Inflammatory macrophage treated with lipopolysaccharide for 1 hour (primary cell): ENCODE measurements around the gene EHBP1.
"Not testable (repeated sequence)": the region's sequence is repeated elsewhere in the genome, so short reads cannot be mapped to it uniquely, and the experiment has no call there.

Experiments used
- DNase-seq, 2 donors: peaks; one replicate each; pipeline ENCODE4 v3.0.0-alpha.2; 2020 to 2022

Gene EHBP1

GRCh38 chr2:62705859-62706720 is 577 bp downstream of the EHBP1 start:
- DNase-seq, result peak; percentile 37

GRCh38 chr2:62706721-62707521 is 1.4 kb downstream of the EHBP1 start:
- DNase-seq, result no peak

- no peak for DNase-seq
Observed at GRCh38 chr2:62708751-62709150, 3.2 kb downstream of the EHBP1 start.

- no peak for DNase-seq
Observed at GRCh38 chr2:62711832-62712494, 6.5 kb downstream of the EHBP1 start.

GRCh38 chr2:62713196-62713595 is 7.7 kb downstream of the EHBP1 start:
- not testable (repeated sequence) for DNase-seq

- no peak for DNase-seq
Observed at GRCh38 chr2:62713837-62714236, 8.3 kb downstream of the EHBP1 start.

GRCh38 chr2:62716768-62717167 is 11.3 kb downstream of the EHBP1 start:
- DNase-seq, result no peak

GRCh38 chr2:62717503-62718081 is 12.1 kb downstream of the EHBP1 start:
- no peak for DNase-seq

- no peak for DNase-seq
Observed at GRCh38 chr2:62718225-62718822, 12.8 kb downstream of the EHBP1 start.

- DNase-seq, result no peak
Observed at GRCh38 chr2:62719757-62720156, 14.2 kb downstream of the EHBP1 start.

GRCh38 chr2:62722679-62723078 is 17.2 kb downstream of the EHBP1 start:
- no peak for DNase-seq

GRCh38 chr2:62723253-62723652 is 17.7 kb downstream of the EHBP1 start:
- DNase-seq, result no peak

- DNase-seq, result no peak
Observed at GRCh38 chr2:62724106-62724505, 18.6 kb downstream of the EHBP1 start.

GRCh38 chr2:62724886-62725711 is 19.6 kb downstream of the EHBP1 start:
- DNase-seq, result no peak

- DNase-seq, result no peak
Observed at GRCh38 chr2:62725712-62726055, 20.2 kb downstream of the EHBP1 start.

GRCh38 chr2:62727259-62727867 is 21.9 kb downstream of the EHBP1 start:
- DNase-seq, result no peak

GRCh38 chr2:62727876-62728566 is 22.5 kb downstream of the EHBP1 start:
- DNase-seq, result no peak

GRCh38 chr2:62731275-62731674 is 25.8 kb downstream of the EHBP1 start:
- DNase-seq, result no peak

GRCh38 chr2:62732262-62732777 is 26.8 kb downstream of the EHBP1 start:
- no peak for DNase-seq

- no peak for DNase-seq
Observed at GRCh38 chr2:62733546-62733945, 28.0 kb downstream of the EHBP1 start.
